Chondrocyte (in vitro differentiated cells): ENCODE data around the gene EDARADD. TPM values are rescaled to one million over a fixed set of nuclear protein-coding genes. Genes with fewer than 3 reads are reported as not detected.
"Not testable (repeated sequence)": the region's sequence is repeated elsewhere in the genome, so short reads cannot be mapped to it uniquely, and the experiment has no call there.

Experiments used
- DNase-seq: peaks from one replicate; pipeline ENCODE4 v3.0.0; 2021; ENCODE audit warnings: mixed read lengths, low spot score
- H3K27ac Mint-ChIP-seq: one replicate; pipeline ENCODE4 v1.8.0; 2021; ENCODE audit warnings: mild to moderate bottlenecking, moderate library complexity, mixed read lengths; ENCODE audit not compliant: unreplicated experiment
- H3K27me3 Mint-ChIP-seq: 2 replicates; pipeline ENCODE4 v1.8.0; 2021; ENCODE audit warnings: low read depth, mixed read lengths
- H3K36me3 Mint-ChIP-seq: 2 replicates; pipeline ENCODE4 v1.8.0; 2021; ENCODE audit warnings: low read depth, mixed read lengths
- H3K4me1 Mint-ChIP-seq: 2 replicates; pipeline ENCODE4 v1.8.0; 2021; ENCODE audit warnings: low read depth, mild to moderate bottlenecking, mixed read lengths
- H3K4me3 Mint-ChIP-seq: one replicate; pipeline ENCODE4 v1.8.0; 2021; ENCODE audit warnings: mild to moderate bottlenecking, moderate library complexity, mixed read lengths; ENCODE audit not compliant: unreplicated experiment
- H3K9me3 Mint-ChIP-seq: 2 replicates; pipeline ENCODE4 v1.8.0; 2021; ENCODE audit warnings: low read depth, mixed read lengths
- CTCF ChIP-seq: fragments of 200-600 bp; sonication (generic); IDR thresholded peaks from 2 replicates; pipeline ENCODE4 v1.5.0; 2021; ENCODE audit warnings: antibody characterized with exemption, mild to moderate bottlenecking, moderate library complexity
- total RNA-seq: library from RNA; stranded (reverse); gene quantifications from 3 replicates; pipeline ENCODE4 v1.2.1, GENCODE V29; 2021

Gene EDARADD
- total RNA-seq, 1 donor from 2014 or later, result 0.40 TPM

GRCh38 chr1:236486356-236487002, 92.4 kb downstream of the EDARADD start:
- Mint-ChIP-seq H3K36me3 (no peaks in the 10 kb centered on the region), H3K4me1 (no peaks in the 10 kb centered on the region), H3K27ac (no peak overlapping the region), H3K4me3 (no peak overlapping the region), H3K27me3 (peaks cover 7% of the 10 kb centered on the region), H3K9me3 (no peaks in the 10 kb centered on the region)
- TF ChIP-seq CTCF, result no peak
- DNase-seq, result no peak

- H3K27ac Mint-ChIP-seq, H3K4me1 Mint-ChIP-seq, H3K9me3 Mint-ChIP-seq, H3K4me3 Mint-ChIP-seq, H3K36me3 Mint-ChIP-seq, DNase-seq, H3K27me3 Mint-ChIP-seq: not testable (repeated sequence)
Observed at GRCh38 chr1:236489161-236489560, 95.1 kb downstream of the EDARADD start.

GRCh38 chr1:236489710-236490377, 95.8 kb downstream of the EDARADD start:
- H3K27me3 Mint-ChIP-seq, result peaks cover 2% of the 10 kb centered on the region
- no peaks in the 10 kb centered on the region for H3K36me3 Mint-ChIP-seq
- TF ChIP-seq CTCF, result peak; percentile 87
- no peak overlapping the region for H3K4me3 Mint-ChIP-seq
- no peak for DNase-seq
- H3K27ac Mint-ChIP-seq, result no peak overlapping the region
- no peaks in the 10 kb centered on the region for H3K4me1 Mint-ChIP-seq
- no peaks in the 10 kb centered on the region for H3K9me3 Mint-ChIP-seq

GRCh38 chr1:236491469-236492136, 97.5 kb downstream of the EDARADD start:
- no peak for DNase-seq
- Mint-ChIP-seq H3K9me3 (no peaks in the 10 kb centered on the region), H3K27ac (no peak overlapping the region), H3K36me3 (no peaks in the 10 kb centered on the region), H3K4me3 (no peak overlapping the region), H3K27me3 (peaks cover 3% of the 10 kb centered on the region), H3K4me1 (no peaks in the 10 kb centered on the region)
- no peak for TF ChIP-seq CTCF

GRCh38 chr1:236492378-236492777, 98.3 kb downstream of the EDARADD start:
- no peak overlapping the region for H3K27ac Mint-ChIP-seq
- no peaks in the 10 kb centered on the region for H3K4me1 Mint-ChIP-seq
- no peak for TF ChIP-seq CTCF
- H3K4me3 Mint-ChIP-seq, result no peak overlapping the region
- H3K36me3 Mint-ChIP-seq, result no peaks in the 10 kb centered on the region
- no peak for DNase-seq
- H3K27me3 Mint-ChIP-seq, result peaks cover 3% of the 10 kb centered on the region
- H3K9me3 Mint-ChIP-seq, result no peaks in the 10 kb centered on the region
